Left renal cortex interstitium (tissue), 4 donors: ENCODE data around the gene CEP85. TPM values are rescaled to one million over a fixed set of nuclear protein-coding genes. Genes with fewer than 3 reads are reported as not detected.

Experiments used
- DNase-seq, 4 donors: peaks; one replicate each; pipeline ENCODE4 v3.0.0-alpha.2; 2013; ENCODE audit warnings: low read depth in 4 of 4, low spot score in 2 of 4, missing footprints in 1 of 4
- polyA plus RNA-seq, 4 donors: library from polyadenylated mRNA; unstranded; fragments of 120-200 nt; gene quantifications; one replicate each; pipeline ENCODE4 v1.2.1, GENCODE V29; 2013; ENCODE audit not compliant: insufficient read length in 4 of 4

The CEP85 gene
- polyA plus RNA-seq, 4 donors: 11.7 to 23.1 (median 19.2) TPM

GRCh38 chr1:26276432-26276838, 42.4 kb downstream of the CEP85 start:
- no peak for DNase-seq

GRCh38 chr1:26277261-26277661, 43.3 kb downstream of the CEP85 start:
- no peak for DNase-seq

- DNase-seq: no peak
Observed at GRCh38 chr1:26277719-26278118, 43.7 kb downstream of the CEP85 start.

GRCh38 chr1:26278303-26278702, 44.3 kb downstream of the CEP85 start:
- DNase-seq: no peak

GRCh38 chr1:26278724-26279455, 44.9 kb downstream of the CEP85 start:
- DNase-seq: no peak

- peak in 3 of 4 donors; percentile 63 to 71 (median 70) for DNase-seq
Observed at GRCh38 chr1:26279456-26280332, 45.7 kb downstream of the CEP85 start, which contains the start of gene SH3BGRL3. SH3BGRL3 (plus strand) TSS chr1:26280086; CDS start chr1:26280156, 70 bp downstream.

GRCh38 chr1:26280333-26281042, 46.5 kb downstream of the CEP85 start:
- no peak for DNase-seq

GRCh38 chr1:26281091-26281958, 47.3 kb downstream of the CEP85 start:
- no peak for DNase-seq

- DNase-seq: peak in 2 of 4 donors; percentile 34 to 50
Observed at GRCh38 chr1:26281971-26282370, 48.0 kb downstream of the CEP85 start.

- DNase-seq: no peak
Observed at GRCh38 chr1:26282401-26282918, 48.5 kb downstream of the CEP85 start.

GRCh38 chr1:26283279-26283853, 49.4 kb downstream of the CEP85 start:
- no peak for DNase-seq

- DNase-seq: no peak
Observed at GRCh38 chr1:26283871-26284596, 50.0 kb downstream of the CEP85 start.

- DNase-seq: no peak
Observed at GRCh38 chr1:26284597-26285347, 50.8 kb downstream of the CEP85 start.

GRCh38 chr1:26285366-26286063, 51.5 kb downstream of the CEP85 start:
- no peak for DNase-seq

- no peak for DNase-seq
Observed at GRCh38 chr1:26286064-26286416, 52.0 kb downstream of the CEP85 start.

- DNase-seq: no peak
Observed at GRCh38 chr1:26287033-26287711, 53.2 kb downstream of the CEP85 start.

- DNase-seq: no peak
Observed at GRCh38 chr1:26287811-26288210, 53.8 kb downstream of the CEP85 start.
